22Rv1 (cell line): ENCODE measurements around the gene OSTF1.

Experiments used
- H3K27ac ChIP-seq: fragments of 450-650 bp; 2 replicates; pipeline ENCODE4 v1.5.1; 2017
- TF ChIP-seq, protein P1 (sequence below): fragments of 450-650 bp; IDR thresholded peaks from 2 replicates; pipeline ENCODE4 v1.5.1; 2017; ENCODE audit warnings: mild to moderate bottlenecking

OSTF1 gene

DNA sequence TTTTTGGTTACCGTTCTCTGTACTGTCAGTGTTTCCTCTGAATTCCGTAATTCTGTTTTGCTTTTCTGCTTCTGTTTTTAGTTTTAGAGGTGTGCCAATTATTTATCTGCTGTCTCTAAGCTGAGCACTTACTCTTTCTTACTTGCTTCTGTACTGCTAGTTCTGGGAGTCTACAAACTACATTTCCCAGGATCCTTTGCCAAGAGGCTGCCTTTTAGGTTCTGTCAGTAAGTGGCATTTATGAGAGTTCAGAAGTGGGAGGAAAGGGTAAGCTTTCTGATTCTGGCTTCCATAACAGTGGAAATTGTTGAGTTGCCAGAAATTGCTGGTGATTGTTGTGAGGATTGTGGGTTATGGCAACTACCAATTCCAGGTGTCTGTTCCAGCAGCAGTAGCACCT lies 102.4 kb downstream of the OSTF1 start:
- no peak overlapping the region for H3K27ac ChIP-seq
- TF ChIP-seq, protein P1, sequence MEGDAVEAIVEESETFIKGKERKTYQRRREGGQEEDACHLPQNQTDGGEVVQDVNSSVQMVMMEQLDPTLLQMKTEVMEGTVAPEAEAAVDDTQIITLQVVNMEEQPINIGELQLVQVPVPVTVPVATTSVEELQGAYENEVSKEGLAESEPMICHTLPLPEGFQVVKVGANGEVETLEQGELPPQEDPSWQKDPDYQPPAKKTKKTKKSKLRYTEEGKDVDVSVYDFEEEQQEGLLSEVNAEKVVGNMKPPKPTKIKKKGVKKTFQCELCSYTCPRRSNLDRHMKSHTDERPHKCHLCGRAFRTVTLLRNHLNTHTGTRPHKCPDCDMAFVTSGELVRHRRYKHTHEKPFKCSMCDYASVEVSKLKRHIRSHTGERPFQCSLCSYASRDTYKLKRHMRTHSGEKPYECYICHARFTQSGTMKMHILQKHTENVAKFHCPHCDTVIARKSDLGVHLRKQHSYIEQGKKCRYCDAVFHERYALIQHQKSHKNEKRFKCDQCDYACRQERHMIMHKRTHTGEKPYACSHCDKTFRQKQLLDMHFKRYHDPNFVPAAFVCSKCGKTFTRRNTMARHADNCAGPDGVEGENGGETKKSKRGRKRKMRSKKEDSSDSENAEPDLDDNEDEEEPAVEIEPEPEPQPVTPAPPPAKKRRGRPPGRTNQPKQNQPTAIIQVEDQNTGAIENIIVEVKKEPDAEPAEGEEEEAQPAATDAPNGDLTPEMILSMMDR = no peak
